GM12878 (cell line): ENCODE results near the gene SSU72. TPM values are rescaled to one million over a fixed set of nuclear protein-coding genes. Genes with fewer than 3 reads are reported as not detected.

Experiments
- BMI1 ChIP-seq: fragments of 450-650 bp; IDR thresholded peaks from 2 replicates; pipeline ENCODE4 v1.6.1; 2016; ENCODE audit warnings: mild to moderate bottlenecking, moderate library complexity, borderline replicate concordance
- CHD1 ChIP-seq: IDR thresholded peaks from 2 replicates; pipeline ENCODE4 v1.6.1; 2012; ENCODE audit warnings: low read depth, low read length, improper control_type of control experiment
- CHD2 ChIP-seq: IDR thresholded peaks from 2 replicates; pipeline ENCODE4 v1.6.1; 2011; ENCODE audit warnings: low read depth, low read length, improper control_type of control experiment, borderline replicate concordance
- CHD4 ChIP-seq: fragments of 200-600 bp; sonication (generic); IDR thresholded peaks from 2 replicates; pipeline ENCODE4 v1.6.1; 2016; ENCODE audit warnings: mild to moderate bottlenecking
- CREB1 ChIP-seq: IDR thresholded peaks from 2 replicates; pipeline ENCODE4 v1.6.1; 2012; ENCODE audit warnings: low read depth, mild to moderate bottlenecking, inconsistent platforms
- GABPA ChIP-seq: IDR thresholded peaks from 2 replicates; pipeline ENCODE4 v1.6.1; 2014; ENCODE audit warnings: antibody characterized with exemption, low read depth, mild to moderate bottlenecking, inconsistent platforms
- HCFC1 ChIP-seq: fragments of 150-350 bp; IDR thresholded peaks from 2 replicates; pipeline ENCODE4 v1.6.1; 2014; ENCODE audit warnings: low read length
- HDAC6 ChIP-seq: fragments of 200-600 bp; sonication (generic); IDR thresholded peaks from one replicate; pipeline ENCODE4 v1.8.0; 2017; ENCODE audit warnings: antibody characterized with exemption; ENCODE audit not compliant: unreplicated experiment
- IRF5 ChIP-seq: fragments of 450-650 bp; IDR thresholded peaks from 2 replicates; pipeline ENCODE4 v1.6.1; 2017; ENCODE audit warnings: borderline replicate concordance
- MAX ChIP-seq: IDR thresholded peaks from 2 replicates; pipeline ENCODE4 v1.6.1; 2012; ENCODE audit warnings: low read depth, low read length, improper control_type of control experiment
- MYC ChIP-seq: IDR thresholded peaks from 2 replicates; pipeline ENCODE4 v1.6.1; 2011; ENCODE audit warnings: mild to moderate bottlenecking, low read length, moderate library complexity, inconsistent platforms; ENCODE audit not compliant: insufficient read depth, insufficient replicate concordance, insufficient read length, severe bottlenecking
- NFYB ChIP-seq: IDR thresholded peaks from 2 replicates; pipeline ENCODE4 v1.6.1; 2011; ENCODE audit warnings: low read depth, mild to moderate bottlenecking, low read length, improper control_type of control experiment, moderate library complexity; ENCODE audit not compliant: insufficient read depth
- NR2C2 ChIP-seq: IDR thresholded peaks from 2 replicates; pipeline ENCODE4 v1.6.1; 2011; ENCODE audit warnings: borderline replicate concordance, low read depth; ENCODE audit not compliant: control insufficient read depth, insufficient read length
- PAX8 ChIP-seq: fragments of 450-650 bp; IDR thresholded peaks from 2 replicates; pipeline ENCODE4 v1.6.1; 2017; ENCODE audit warnings: mild to moderate bottlenecking, moderate library complexity
- POLR2AphosphoS2 ChIP-seq: IDR thresholded peaks from 2 replicates; pipeline ENCODE4 v1.6.1; 2011; ENCODE audit warnings: low read depth, mild to moderate bottlenecking, low read length, improper control_type of control experiment, moderate library complexity
- RUNX3 ChIP-seq: IDR thresholded peaks from 2 replicates; pipeline ENCODE4 v1.6.1; 2012; ENCODE audit warnings: low read length, inconsistent platforms
- SIN3A ChIP-seq: IDR thresholded peaks from 2 replicates; pipeline ENCODE4 v1.6.1; 2012; ENCODE audit warnings: low read depth, low read length, improper control_type of control experiment
- SIX5 ChIP-seq: IDR thresholded peaks from 2 replicates; pipeline ENCODE4 v1.6.1; 2011; ENCODE audit warnings: mild to moderate bottlenecking, low read depth, low read length, moderate library complexity; ENCODE audit not compliant: severe bottlenecking
- SKIL ChIP-seq: fragments of 450-650 bp; IDR thresholded peaks from 2 replicates; pipeline ENCODE4 v1.6.1; 2017; ENCODE audit warnings: mild to moderate bottlenecking, low read depth, inconsistent platforms; ENCODE audit not compliant: poor library complexity, severe bottlenecking
- SPI1 ChIP-seq: IDR thresholded peaks from 2 replicates; pipeline ENCODE4 v1.6.1; 2011; ENCODE audit warnings: low read depth, mild to moderate bottlenecking, low read length, moderate library complexity, borderline replicate concordance; ENCODE audit not compliant: insufficient read depth
- SUPT20H ChIP-seq: IDR thresholded peaks from 2 replicates; pipeline ENCODE4 v1.6.1; 2011; ENCODE audit warnings: low read depth, mild to moderate bottlenecking, low read length, moderate library complexity, borderline replicate concordance; ENCODE audit not compliant: control insufficient read depth
- TAF1 ChIP-seq: IDR thresholded peaks from 2 replicates; pipeline ENCODE4 v1.6.1; 2011; ENCODE audit warnings: mild to moderate bottlenecking, low read depth, low read length, borderline replicate concordance
- TBL1XR1 ChIP-seq: IDR thresholded peaks from 2 replicates; pipeline ENCODE4 v1.6.1; 2012; ENCODE audit warnings: low read depth, low read length, improper control_type of control experiment
- TCF3 ChIP-seq: IDR thresholded peaks from 2 replicates; pipeline ENCODE4 v1.6.1; 2012; ENCODE audit warnings: low read depth, mild to moderate bottlenecking, low read length, borderline replicate concordance; ENCODE audit not compliant: insufficient read depth
- USF2 ChIP-seq: IDR thresholded peaks from 2 replicates; pipeline ENCODE4 v1.6.1; 2011; ENCODE audit warnings: low read depth, low read length, improper control_type of control experiment, borderline replicate concordance
- ZBED1 ChIP-seq: IDR thresholded peaks from 2 replicates; pipeline ENCODE4 v1.6.1; 2016; ENCODE audit warnings: borderline replicate concordance
- polyA plus RNA-seq, 11 experiments: library from polyadenylated mRNA; depleted of rRNA in 4 of 11; unstranded in 6 of 11; stranded (reverse) in 5 of 11; fragments of >200 nt; fragmentation: Nextera tagmentation in 4 of 11; fragmentation: Illumina TruSeq in 1 of 11; extraction: Ambion mirVana in 4 of 11; extraction: Trizol in 1 of 11; gene quantifications; 1 replicate in 1 of 11; 2 replicates in 10 of 11; pipeline versions ENCODE4 v1.2.1 to v1.2.3, GENCODE V29; 2011 to 2016; ENCODE audit warnings: inconsistent platforms in 2 of 11, missing spikeins in 2 of 11, low read depth in 1 of 11
- total RNA-seq, 4 experiments: library from RNA; depleted of rRNA in 3 of 4; stranded (reverse); fragments of >200 nt in 3 of 4; fragmentation: Illumina TruSeq in 1 of 4; extraction: Trizol in 1 of 4; gene quantifications; 2 replicates each; pipeline versions ENCODE4 v1.2.1 to v1.2.3, GENCODE V29; 2013 to 2021

SSU72 gene
- total and polyA plus RNA-seq, 10 of the 15 experiments (the other 5 are each of a cell fraction or from before 2014, with no cell fraction given): 28.6 to 172 (median 67.7) TPM

- TF ChIP-seq MYC (no peak), NFYB (0 out of 2 replicates have a peak, but pooled peaks have one; percentile 18), HCFC1 (peak; percentile 82), USF2 (no peak; the same call in 1 of the 2 replicates), GABPA (peak; percentile 83), ZBED1 (no peak), NR2C2 (no peak), TCF3 (0 out of 2 replicates have a peak, but pooled peaks have one; percentile 7), SUPT20H (no peak), RUNX3 (no peak), POLR2AphosphoS2 (peak; percentile 76; the same call in 1 of the 2 replicates), BMI1 (peak; percentile 97), HDAC6 (no peak), TBL1XR1 (no peak; the same call in 1 of the 2 replicates), CHD4 (no peak), SIN3A (peak; percentile 88; the same call in 1 of the 2 replicates), SPI1 (no peak), SKIL (no peak), IRF5 (no peak), PAX8 (no peak), CHD1 (peak; percentile 88; the same call in 1 of the 2 replicates), CHD2 (peak; percentile 12; the same call in 1 of the 2 replicates), TAF1 (peak; percentile 52; the same call in 1 of the 2 replicates), MAX (no peak; the same call in none of the 2 replicates), CREB1 (peak; percentile 98), SIX5 (peak; percentile 81)
These were observed 40.8 kb upstream of the SSU72 start, which contains the start of gene MIB2 (continued) for GRCh38 chr1:1615256-1616044.
